HEK293T (cell line): ENCODE data around the gene SMYD5.
"Not testable (repeated sequence)": the region's sequence is repeated elsewhere in the genome, so short reads cannot be mapped to it uniquely, and the experiment has no call there.

Experiments used
- ELF4 ChIP-seq: fragments of 450-650 bp; IDR thresholded peaks from 2 replicates; pipeline ENCODE4 v1.6.1; 2017; ENCODE audit warnings: antibody characterized with exemption
- L3MBTL2 ChIP-seq: fragments of 450-650 bp; conservative IDR thresholded peaks from 2 replicates; pipeline ENCODE4 v1.6.1; 2016; ENCODE audit warnings: mild to moderate bottlenecking
- NFRKB ChIP-seq: fragments of 450-650 bp; IDR thresholded peaks from 2 replicates; pipeline ENCODE4 v1.6.1; 2016; ENCODE audit warnings: mild to moderate bottlenecking, moderate library complexity
- SP1 ChIP-seq: fragments of 450-650 bp; IDR thresholded peaks from 2 replicates; pipeline ENCODE4 v1.6.1; 2017

GRCh38 chr2:73200281-73200680 is 13.8 kb upstream of the SMYD5 start:
- TF ChIP-seq ELF4, SP1, NFRKB, L3MBTL2: not testable (repeated sequence)
